ENCODE measurements around the gene EEF2.

- no peak for TF ChIP-seq GATA2 (IDR thresholded peaks at IDR 0.05; ENCODE audit: low read depth, low read length)
- no peak for TF ChIP-seq GATA3 (IDR thresholded peaks at IDR 0.05; ENCODE audit: low read depth, low read length)
Measured at GRCh38 chr19:3969435-3970312, 15.6 kb downstream of the EEF2 start.

Measured in SH-SY5Y (cell line).